Kidney capillary endothelial cell (primary cell): ENCODE measurements around the gene CACNB2.
"Not testable (repeated sequence)": the region's sequence is repeated elsewhere in the genome, so short reads cannot be mapped to it uniquely, and the experiment has no call there.

Experiments used
- DNase-seq: peaks from one replicate; pipeline ENCODE4 v3.0.0-alpha.2; 2018; ENCODE audit warnings: low spot score

CACNB2 gene

GRCh38 chr10:18201877-18202276 lies 61.7 kb downstream of the CACNB2 start:
- no peak for DNase-seq

GRCh38 chr10:18202680-18203460 lies 62.6 kb downstream of the CACNB2 start:
- no peak for DNase-seq

- no peak for DNase-seq
Measured at GRCh38 chr10:18203471-18203870, 63.2 kb downstream of the CACNB2 start.

DNA sequence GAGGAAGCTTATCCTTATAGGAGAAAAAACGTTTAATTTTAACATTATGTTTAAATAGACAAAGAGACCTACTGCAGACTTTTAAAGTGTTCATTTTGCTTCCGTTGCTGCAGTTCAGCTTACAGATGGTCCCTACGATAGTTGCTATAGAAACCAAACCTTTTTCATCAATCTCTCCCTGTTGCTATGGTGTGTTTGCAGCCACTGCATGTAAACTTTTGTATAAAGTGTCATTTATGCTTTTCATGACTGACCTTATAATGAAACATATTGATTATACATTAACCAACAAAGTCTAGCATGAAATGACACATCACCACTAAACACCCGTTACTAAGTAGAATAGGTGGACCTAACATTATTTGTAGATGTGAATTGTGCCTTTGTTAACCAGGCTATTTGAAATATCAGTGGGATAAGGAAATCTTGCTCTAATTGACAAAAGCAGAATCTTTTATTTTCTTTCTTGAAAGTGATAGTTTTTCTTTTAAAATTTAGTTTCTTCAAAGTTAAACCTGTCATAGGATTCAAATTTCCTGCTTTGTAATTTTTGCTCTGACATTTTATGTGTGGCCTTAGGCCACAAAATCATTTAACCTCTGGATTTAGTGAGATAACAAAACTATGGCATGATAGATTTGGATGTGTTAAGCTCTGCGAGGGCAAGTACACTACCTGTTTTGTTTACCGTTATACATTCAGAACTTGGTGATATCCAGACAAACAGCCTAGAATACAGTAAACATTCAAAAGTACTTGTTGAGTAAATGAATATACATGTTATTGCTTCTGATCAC lies 64.0 kb downstream of the CACNB2 start:
- DNase-seq: no peak

DNA sequence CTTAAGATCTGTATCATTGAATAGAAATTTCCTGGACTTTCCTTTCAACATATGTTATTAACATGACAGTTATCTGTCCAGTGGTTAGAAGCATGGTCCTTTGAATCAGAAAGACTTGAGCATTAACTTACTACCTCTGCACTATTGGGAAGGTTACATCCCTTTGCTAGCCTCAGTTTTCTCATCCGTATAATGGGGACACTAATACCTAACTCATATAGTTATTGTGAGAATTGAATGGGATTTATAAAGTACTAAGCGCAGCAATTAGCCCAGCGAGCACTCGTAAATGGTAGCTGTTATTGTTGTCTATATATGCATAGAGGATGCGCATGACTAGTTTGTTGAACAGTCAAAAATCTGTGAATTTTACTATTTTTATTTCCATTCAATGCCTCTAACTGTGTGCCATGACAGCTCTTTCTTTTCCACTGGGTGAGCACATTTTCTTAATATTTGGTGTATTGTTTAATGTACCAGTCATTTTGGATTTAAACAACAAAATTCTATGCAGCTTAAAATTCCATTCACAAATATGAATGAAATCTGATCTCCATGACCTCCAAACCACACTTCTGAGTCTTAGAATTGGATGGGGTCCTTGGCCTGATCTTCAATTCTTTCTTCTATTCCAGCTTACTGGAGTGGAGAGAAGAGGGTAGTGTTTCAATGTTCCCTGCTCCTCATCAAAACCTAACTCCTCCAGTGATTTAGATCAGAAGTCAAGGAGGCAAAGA lies 65.0 kb downstream of the CACNB2 start:
- no peak for DNase-seq

GRCh38 chr10:18208186-18208585 lies 68.0 kb downstream of the CACNB2 start:
- not testable (repeated sequence) for DNase-seq

DNA sequence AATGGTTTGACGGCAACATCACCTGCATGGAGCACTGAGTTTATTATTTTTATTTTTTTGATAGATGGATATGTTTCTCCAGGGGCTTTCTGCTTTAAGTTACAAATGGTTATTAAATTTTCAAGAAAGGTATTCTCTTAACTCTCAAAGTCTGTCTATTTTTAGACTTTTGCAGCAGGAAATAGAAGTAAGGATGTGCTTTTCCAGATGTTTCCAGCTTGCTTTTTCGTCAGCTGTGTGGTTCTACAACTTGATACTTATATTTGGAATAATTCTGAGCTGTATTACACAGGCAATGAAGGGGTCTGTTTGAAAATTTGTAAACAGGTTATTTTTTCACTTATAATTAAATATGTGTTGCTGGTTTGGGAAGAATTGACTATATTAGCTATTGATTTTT lies 69.0 kb downstream of the CACNB2 start:
- DNase-seq: no peak

GRCh38 chr10:18210711-18211110 lies 70.5 kb downstream of the CACNB2 start:
- DNase-seq: no peak

DNA sequence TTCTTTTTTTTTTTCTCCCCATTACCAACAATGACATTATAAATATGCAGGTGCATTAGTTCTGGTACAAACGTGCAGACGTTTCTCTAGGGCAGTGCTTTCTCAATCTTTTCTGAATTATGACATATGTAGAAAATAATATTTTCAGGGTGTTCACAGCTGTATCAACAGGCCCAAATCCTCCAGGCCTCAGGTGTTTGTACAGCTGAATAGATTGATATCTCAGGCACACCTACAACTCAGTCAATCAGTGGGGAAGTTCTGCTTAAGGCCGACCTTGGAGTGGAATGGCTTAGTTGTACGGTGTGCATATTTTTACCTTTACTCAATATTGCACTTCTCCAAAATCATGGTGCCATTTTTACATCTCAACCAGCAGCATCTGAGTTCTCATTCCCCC lies 71.6 kb downstream of the CACNB2 start:
- no peak for DNase-seq

DNA sequence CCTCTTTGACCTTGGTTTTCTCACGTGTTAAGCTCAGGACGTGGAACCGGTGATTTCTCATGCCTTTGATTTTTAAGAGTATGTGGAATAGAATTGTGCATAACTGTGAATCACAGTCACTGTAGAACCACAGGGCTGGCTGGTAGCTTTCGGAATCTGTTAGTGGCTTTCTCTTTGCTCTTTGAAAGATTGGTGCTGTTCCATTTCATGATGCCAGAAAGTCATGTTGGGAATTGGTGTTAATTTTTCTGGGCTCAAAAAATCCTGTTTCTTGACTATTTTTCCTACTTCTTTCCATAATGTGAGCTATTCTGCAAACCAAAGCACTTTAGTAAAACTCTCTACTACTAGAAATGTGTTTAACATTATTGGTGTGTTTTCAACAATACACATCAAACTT lies 73.0 kb downstream of the CACNB2 start:
- no peak for DNase-seq

GRCh38 chr10:18214691-18215563 lies 74.7 kb downstream of the CACNB2 start:
- DNase-seq: peak; percentile 41

DNA sequence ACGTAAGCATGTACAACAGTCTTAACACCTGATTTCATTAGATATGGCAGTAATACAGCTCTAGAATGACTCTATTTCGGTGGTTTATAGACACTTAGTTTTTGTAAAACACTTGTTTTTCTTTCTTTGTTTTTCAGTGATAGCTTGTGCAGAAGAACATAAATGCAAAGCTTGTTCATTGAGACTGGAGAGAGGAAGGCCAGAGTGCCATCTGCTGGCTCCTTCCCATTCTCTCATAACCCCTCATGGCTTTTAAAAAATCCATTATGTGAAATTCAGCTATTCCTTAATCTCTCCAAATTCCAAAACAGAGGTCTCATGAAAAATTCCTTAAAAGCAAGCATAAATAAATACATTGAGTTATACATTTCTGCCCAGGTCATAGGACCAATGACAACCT lies 76.3 kb downstream of the CACNB2 start:
- DNase-seq: no peak

DNA sequence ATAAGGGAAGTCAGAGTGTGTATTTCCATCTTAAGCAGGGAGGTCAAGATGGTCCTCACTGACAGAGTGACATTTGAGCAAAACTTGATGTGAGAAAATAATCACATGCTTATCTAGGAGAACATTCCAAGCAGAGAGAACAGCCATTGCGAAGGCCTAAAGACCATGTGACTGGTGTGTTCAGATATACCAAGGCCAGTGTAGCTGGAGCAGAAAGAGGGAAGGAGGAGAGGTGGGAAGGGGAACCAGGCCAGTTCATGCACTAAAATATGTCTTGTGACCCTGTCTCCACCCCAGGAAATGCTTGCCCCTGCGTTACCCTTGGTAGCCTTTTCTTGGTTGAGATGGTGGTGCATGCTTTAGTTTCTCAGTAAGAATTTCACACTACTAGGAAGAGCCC lies 77.4 kb downstream of the CACNB2 start:
- DNase-seq: no peak

GRCh38 chr10:18219146-18219545 lies 78.9 kb downstream of the CACNB2 start:
- DNase-seq: no peak

GRCh38 chr10:18221123-18221522 lies 80.9 kb downstream of the CACNB2 start:
- no peak for DNase-seq

DNA sequence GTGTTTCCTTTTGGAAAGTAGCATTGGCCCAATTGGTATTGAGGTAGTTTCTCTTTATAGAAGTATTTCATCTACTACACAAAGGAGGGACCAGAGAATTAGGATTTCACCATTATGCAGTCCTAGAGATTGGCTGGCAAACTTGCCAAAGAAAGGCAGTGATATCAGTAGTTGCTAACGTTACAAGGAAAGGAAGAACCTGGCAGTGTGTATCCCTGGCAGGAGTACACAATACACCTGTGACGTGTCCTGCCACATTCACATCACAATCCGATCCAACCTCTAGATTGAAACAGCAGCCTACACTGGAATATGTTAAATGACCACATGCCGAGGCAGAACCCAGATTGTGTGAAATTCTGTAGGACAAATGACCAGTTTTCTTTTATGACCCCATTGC lies 81.7 kb downstream of the CACNB2 start:
- DNase-seq: no peak

DNA sequence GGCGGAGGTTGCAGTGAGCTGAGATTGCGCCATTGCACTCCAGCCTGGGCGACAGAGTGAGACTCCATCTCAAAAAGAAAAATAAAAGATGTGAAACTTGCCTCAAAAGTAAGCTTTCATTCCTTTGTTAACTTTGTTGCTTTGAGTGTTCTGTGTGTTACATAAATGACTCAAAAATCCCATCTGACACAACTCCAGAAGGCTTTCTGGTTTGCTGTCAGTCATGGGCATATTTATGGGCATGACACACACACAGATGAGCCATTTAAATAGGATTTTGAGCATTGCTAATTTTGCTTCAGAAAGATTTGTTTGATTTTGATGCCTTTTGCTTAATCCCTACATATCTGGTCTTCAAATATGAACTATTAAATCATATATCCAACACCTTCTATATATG lies 82.6 kb downstream of the CACNB2 start:
- DNase-seq: no peak

DNA sequence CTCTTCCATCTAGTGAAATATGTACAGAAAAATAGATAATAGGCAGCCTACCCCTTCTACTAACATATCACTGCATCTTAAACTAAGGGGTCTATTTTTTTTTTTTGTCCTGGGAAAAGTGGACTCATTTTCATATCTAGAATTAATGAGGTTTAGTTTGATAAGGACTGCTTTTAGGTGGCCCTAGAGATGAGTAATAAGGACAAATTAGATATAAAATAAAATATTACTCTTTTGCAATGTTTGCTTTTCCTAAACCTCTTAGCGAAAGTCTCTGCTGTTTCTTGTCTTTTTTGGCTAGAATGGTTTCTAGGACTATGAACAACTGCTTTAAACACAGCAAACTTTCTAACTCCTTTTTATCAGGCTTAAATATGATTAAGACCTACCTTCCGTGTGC lies 83.7 kb downstream of the CACNB2 start:
- DNase-seq: no peak

GRCh38 chr10:18224626-18225445 lies 84.6 kb downstream of the CACNB2 start:
- DNase-seq: no peak

DNA sequence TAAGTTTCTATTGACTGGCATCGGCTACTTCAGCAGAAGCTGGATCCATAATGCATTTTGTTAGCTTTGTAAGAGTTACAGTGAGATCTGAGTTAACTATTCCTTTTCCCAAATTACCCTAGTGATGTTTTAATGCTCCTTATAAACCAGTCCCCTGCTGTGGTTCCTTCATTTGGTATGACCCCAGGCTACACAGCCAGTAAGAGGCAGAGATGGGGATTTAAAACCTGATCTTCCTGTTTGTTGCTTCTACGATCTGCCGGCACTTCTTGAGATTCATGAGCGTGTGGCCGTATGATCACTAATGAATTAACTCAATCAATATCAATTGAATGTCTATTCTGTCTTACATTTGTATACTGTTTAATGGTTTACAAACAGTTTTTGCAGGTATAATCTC lies 86.1 kb downstream of the CACNB2 start:
- no peak for DNase-seq

DNA sequence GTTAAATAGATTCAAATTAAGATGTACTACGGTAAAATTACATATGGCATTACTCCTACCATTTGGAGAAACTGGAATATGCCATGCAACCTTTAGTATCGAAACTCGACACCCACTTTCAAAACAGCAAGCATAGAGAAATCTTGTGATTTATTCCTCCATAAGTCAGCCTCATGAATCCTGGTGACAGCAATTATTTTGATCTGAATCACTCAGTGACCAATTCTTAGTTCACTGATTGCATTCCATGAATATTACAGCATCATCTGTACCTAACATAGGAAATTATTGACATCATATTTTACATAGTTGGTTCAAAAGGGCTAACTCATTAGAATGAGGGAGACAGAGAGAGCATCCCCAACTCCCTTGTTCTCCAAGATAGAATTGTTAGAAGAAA lies 89.6 kb downstream of the CACNB2 start:
- DNase-seq: peak; percentile 9
